Cardiac fibroblast (primary cell): Measurements from ENCODE around the gene TFAP2A.

Source experiments
- DNase-seq, 2 donors: peaks; one replicate each; pipeline versions ENCODE4 v3.0.0 to v3.0.0-alpha.2; 2010; ENCODE audit warnings: low read depth in 2 of 2
- H3K4me3 ChIP-seq, 2 donors: replicated peaks in 1 of 2; 1 replicate in 1 of 2; 2 replicates in 1 of 2; pipeline ENCODE4 v1.5.1; 2011; ENCODE audit warnings: low read depth in 2 of 2, low read length in 2 of 2, mild to moderate bottlenecking in 2 of 2, moderate library complexity in 1 of 2
- TF ChIP-seq, protein P1 (sequence below): IDR thresholded peaks from one replicate; pipeline ENCODE4 v1.5.1; 2011; ENCODE audit warnings: low read depth, mild to moderate bottlenecking, low read length, inconsistent platforms

TFAP2A gene

DNA sequence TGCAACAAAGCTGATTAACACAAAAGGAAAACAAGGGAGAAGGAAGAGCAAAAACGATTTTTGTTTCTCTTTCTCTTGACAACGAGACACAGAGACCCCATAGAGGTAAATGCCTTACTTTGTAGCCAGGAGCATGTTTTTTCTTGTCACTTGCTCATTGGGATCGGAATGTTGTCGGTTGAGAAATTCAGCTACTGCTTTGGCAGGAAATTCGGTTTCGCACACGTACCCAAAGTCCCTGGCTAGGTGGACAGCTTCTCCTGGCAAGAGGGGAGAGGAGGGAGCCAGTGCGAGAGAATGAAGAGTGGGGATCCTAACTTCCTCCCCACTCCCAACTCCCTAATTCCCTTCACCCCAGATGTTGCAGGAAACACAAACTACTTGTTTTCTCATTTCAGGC lies 14.5 kb downstream of the TFAP2A start:
- no peak overlapping the region for H3K4me3 ChIP-seq
- DNase-seq = no peak
- TF ChIP-seq, protein P1, sequence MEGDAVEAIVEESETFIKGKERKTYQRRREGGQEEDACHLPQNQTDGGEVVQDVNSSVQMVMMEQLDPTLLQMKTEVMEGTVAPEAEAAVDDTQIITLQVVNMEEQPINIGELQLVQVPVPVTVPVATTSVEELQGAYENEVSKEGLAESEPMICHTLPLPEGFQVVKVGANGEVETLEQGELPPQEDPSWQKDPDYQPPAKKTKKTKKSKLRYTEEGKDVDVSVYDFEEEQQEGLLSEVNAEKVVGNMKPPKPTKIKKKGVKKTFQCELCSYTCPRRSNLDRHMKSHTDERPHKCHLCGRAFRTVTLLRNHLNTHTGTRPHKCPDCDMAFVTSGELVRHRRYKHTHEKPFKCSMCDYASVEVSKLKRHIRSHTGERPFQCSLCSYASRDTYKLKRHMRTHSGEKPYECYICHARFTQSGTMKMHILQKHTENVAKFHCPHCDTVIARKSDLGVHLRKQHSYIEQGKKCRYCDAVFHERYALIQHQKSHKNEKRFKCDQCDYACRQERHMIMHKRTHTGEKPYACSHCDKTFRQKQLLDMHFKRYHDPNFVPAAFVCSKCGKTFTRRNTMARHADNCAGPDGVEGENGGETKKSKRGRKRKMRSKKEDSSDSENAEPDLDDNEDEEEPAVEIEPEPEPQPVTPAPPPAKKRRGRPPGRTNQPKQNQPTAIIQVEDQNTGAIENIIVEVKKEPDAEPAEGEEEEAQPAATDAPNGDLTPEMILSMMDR = no peak

DNA sequence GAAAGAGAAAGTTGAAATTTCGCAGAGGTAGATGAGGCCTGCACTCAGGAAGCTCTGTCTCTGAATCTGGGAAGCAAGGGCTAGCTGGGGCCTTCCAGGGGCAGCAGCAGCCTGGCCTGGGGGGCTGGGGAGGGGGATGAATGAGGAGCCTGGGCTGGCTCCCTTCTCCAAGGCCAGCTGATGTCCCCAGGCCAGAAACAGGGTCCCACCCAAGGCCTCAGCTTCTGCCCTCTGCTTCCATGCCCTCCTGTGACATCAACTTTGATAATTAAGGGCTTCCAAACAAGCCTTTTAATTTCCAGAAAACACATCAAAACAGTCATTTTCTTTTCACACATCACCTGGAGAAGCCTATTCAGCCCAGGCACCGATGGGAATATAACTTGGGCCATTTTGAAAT lies 15.4 kb downstream of the TFAP2A start:
- no peak for DNase-seq
- TF ChIP-seq, protein P1 = no peak
- H3K4me3 ChIP-seq = no peak overlapping the region

GRCh38 chr6:10398446-10399218 lies 16.2 kb downstream of the TFAP2A start:
- no peak overlapping the region for H3K4me3 ChIP-seq
- TF ChIP-seq, protein P1 = no peak
- DNase-seq = no peak

- TF ChIP-seq, protein P1 = no peak
- DNase-seq = no peak
- H3K4me3 ChIP-seq = no peak overlapping the region
Observed at GRCh38 chr6:10397756-10398445, 17.0 kb downstream of the TFAP2A start.

GRCh38 chr6:10396785-10397184 lies 18.1 kb downstream of the TFAP2A start:
- TF ChIP-seq, protein P1 = no peak
- no peak overlapping the region for H3K4me3 ChIP-seq
- DNase-seq = no peak

DNA sequence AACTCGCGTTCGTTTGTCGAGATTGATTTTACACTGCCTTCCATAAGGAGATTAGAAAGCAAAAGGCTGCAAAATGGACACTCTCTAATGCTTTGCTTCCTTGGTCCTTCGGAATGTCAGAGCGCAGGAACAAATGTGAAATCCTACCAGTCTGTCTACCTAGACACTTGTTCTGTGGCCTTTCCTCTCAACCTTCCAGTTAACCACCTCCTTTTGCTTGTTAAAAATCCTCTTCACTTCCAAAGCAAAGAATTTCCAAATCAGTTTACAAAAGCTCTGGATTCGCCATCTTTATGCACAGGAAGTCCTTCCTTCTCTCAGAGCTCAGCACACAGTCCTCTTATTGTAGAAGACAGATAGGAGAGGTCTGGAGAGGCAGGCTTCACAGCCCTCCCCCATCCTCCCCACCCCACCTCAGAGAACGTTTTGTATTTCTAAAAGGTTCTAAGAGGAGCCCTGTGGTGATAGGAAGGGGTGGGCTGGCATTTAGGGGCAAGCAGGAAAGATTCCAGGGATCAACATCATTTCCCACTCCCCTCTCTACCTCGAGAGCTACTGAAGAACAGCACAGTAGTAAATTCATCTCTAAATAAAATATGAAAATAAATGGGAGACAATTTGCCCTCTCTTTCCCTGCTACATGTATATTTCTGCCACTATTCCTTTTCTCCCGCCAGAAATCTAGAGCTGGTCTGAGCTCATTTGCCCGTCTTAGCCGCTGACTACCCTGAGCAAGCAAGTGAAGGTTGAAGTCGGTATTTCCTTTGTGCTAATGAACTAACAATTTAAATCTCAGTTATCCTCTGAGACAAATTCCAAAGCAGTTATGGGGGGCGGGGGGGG lies 18.9 kb downstream of the TFAP2A start:
- H3K4me3 ChIP-seq = no peak overlapping the region
- no peak for DNase-seq
- TF ChIP-seq, protein P1 = no peak
